ENCODE data around the gene GPR33. TPM values are rescaled to one million over a fixed set of nuclear protein-coding genes. Genes with fewer than 3 reads are reported as not detected.

The GPR33 gene, protein sequence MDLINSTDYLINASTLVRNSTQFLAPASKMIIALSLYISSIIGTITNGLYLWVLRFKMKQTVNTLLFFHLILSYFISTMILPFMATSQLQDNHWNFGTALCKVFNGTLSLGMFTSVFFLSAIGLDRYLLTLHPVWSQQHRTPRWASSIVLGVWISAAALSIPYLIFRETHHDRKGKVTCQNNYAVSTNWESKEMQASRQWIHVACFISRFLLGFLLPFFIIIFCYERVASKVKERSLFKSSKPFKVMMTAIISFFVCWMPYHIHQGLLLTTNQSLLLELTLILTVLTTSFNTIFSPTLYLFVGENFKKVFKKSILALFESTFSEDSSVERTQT
- not detected in 2 replicates for total RNA-seq (2014; rRNA removed; shearing (Covaris generic); ENCODE audit: low replicate concordance)

DNA sequence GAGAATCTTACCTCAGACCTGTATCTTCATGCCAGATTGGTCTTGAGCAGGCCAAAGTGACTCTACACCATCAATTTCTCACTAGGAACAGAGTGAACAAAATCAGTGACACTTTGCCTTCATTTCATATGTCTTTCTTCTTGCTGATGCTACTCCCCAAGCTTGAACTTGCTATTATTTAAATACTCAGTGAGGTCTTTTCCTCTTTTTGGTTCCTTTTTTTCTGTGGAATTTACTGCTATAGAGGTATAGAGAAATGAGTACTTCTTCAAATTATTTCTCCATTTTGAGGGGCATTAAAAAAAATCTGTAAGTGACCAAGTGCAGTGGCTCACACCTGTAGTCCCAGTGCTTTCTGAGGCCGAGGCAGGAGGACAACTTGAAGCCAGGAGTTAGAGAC is at the start of gene GPR33:
TSS of gene GPR33 (minus strand) at position 154 of the 400 bp plus-strand sequence. CDS start 4,074 bp downstream, outside the sequence.
- Histone ChIP-seq H3K4me3 (no peak within 1 kb of the TSS), H3K9me3 (no peaks in the 10 kb centered on the region), H3K27me3 (no peaks in the 10 kb centered on the region), H3K36me3 (no peaks in the 10 kb centered on the region)
- no peak for DNase-seq

DNA sequence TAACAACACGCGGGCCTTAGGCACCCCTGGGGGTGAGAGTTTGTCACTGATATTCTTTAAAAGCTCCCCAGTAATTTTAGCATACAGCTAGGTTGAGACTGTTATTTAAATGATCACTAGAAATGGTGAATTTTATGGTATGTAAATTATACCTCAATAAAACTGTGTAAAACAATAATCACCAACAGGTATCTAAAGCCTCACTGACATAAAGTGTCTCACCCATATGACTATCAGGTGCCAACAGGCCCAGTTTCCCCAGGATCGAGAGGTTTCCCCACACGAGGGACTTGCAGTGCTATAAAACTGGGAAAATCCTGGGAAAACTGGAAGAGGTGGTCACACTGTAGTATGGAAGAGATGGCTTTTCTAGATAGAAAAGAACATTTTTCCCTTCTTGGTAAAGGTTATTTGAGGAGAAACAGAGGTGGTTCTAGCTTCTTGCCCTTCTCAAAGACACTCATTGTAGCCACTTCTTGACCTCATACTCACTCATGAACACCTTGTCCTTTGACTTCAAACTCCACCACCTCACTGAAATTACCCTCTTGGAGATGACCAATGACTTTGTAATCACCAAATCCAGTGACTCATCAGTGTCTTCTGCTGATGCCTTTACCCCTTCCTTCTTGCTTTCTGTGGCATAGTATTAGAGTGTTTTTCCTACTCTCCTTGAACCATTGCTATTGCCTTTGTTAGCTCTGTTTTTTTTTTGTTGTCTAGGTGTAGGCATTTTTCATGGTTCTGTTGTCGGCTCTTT is 48.5 kb upstream of the GPR33 start:
- H3K27me3 ChIP-seq, result no peaks in the 10 kb centered on the region
- H3K36me3 ChIP-seq, result no peaks in the 10 kb centered on the region
- H3K9me3 ChIP-seq, result no peaks in the 10 kb centered on the region
- no peak for DNase-seq
- H3K4me3 ChIP-seq, result no peak overlapping the region

DNA sequence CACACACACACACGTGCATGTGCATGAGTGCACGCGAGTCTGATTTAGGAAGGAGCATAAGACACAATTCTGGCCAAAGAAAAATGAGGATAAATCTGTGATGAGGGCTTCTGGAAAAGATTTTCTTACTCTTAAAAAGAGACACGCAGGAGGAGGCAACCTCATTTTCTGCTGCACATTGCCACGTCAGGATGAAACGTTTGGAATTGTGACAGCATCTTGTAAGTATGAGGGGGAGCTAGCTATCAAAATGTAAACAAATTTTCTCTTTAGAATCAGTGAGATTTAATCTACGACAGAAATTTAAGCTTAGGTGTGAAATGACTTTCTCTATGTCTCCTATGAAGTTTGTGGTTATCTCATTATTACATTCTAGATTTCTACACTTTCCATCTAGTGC is 42.3 kb upstream of the GPR33 start:
- no peaks in the 10 kb centered on the region for H3K9me3 ChIP-seq
- no peaks in the 10 kb centered on the region for H3K27me3 ChIP-seq
- H3K4me3 ChIP-seq, result no peak overlapping the region
- DNase-seq, result no peak
- H3K36me3 ChIP-seq, result no peaks in the 10 kb centered on the region

DNA sequence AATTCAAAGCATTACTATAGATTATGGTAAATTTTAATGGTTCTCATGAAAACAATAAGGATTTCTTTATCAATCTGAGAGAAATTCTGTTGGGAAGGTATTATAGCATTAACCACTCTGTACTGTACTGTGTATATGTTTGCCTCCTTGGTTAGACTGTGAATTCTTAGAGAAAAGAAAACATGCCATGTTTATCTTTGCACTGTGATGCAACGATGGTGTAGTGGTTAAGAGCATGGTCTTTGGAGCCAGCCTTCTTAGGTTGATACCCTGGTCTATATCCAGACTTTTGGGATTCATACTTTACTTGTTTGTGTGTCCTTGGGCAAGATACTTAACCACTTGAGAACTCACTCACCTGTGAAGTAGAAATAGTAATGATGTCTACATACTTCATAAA is 41.2 kb upstream of the GPR33 start:
- no peaks in the 10 kb centered on the region for H3K36me3 ChIP-seq
- no peaks in the 10 kb centered on the region for H3K27me3 ChIP-seq
- H3K4me3 ChIP-seq, result no peak overlapping the region
- no peak for DNase-seq
- no peaks in the 10 kb centered on the region for H3K9me3 ChIP-seq

DNA sequence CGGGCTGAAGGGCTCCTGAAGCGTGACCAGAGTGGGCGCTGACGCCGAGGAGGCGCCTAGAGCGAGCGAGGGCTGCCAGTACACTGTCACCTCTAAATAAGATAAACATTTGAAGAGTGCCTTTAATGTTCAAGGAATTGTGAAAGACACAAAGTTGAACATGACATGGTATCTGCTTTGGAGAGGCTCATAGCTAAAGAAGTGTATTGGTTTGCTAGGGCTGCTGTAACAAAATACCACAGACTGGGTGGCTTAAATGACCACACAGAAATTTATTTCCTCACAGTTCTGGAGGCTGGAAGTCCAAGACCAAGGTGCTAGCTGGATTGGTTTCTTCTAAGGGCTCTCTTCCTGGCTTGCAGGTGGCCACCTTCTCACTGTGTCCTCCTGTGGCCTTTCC is 39.7 kb upstream of the GPR33 start:
- Histone ChIP-seq H3K36me3 (no peaks in the 10 kb centered on the region), H3K4me3 (no peak overlapping the region), H3K27me3 (no peaks in the 10 kb centered on the region), H3K9me3 (no peaks in the 10 kb centered on the region)
- no peak for DNase-seq

DNA sequence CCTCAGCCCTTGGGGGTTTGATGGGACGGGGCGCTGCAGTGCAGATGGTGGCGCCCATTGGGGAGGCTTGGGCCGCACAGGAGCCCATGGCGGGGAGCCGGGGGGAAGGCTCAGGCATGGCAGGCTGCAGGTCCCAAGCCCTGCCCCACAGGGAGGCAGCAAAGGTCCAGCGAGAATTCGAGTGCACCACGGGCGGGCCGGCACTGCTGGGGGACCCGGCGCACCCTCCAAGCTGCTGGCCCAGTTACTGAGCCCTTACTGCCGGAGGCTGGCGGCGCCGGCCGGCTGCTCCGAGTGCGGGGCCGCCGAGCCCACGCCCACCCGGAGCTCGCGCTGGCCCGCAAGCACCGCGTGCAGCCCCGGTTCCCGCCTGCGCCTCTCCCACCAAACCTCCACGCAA is 39.2 kb upstream of the GPR33 start:
- H3K9me3 ChIP-seq, result no peaks in the 10 kb centered on the region
- H3K27me3 ChIP-seq, result no peaks in the 10 kb centered on the region
- H3K4me3 ChIP-seq, result no peak overlapping the region

DNA sequence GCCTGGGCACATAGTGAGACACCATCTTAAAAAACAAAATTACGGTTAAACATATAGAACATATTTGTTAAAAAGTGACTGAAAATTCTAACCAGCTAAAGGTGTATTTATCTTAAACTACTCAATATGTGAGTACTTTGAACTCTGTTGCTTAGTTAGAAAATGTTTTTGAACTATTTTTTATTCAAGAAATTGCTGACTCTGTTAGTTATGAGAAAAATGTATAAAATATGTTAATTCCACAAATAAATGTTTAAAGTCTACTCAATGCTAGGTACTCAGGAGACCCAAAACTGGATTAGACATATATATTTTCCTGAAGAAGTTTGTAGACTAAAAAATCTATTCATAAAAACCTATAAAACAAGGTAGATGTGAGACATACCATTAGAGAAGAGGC is 23.0 kb upstream of the GPR33 start:
- no peaks in the 10 kb centered on the region for H3K27me3 ChIP-seq
- H3K9me3 ChIP-seq, result no peaks in the 10 kb centered on the region
- DNase-seq, result no peak
- no peaks in the 10 kb centered on the region for H3K36me3 ChIP-seq
- H3K4me3 ChIP-seq, result no peak overlapping the region

More for the DNA sequence above, 39.2 kb upstream of the GPR33 start:
- DNase-seq, result no peak
- H3K36me3 ChIP-seq, result no peaks in the 10 kb centered on the region

DNA sequence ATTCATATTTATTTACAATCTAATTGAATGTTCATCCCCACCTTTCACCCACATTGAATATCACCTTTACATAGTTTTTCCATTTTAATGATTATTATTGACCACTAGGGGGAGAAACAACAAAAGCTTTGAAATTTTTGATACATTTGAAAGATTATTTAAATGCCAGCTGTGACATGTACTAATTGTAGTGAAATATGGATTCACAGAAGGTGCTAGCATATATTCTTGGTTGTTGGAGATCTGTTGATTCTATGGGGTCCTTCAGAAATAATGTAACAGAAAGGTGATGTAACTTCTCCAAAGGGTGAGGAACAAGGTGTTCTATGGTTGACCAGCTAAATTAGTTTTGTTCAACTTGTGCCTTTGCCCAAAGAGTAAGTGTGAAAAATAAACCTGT is 22.4 kb upstream of the GPR33 start:
- Histone ChIP-seq H3K27me3 (no peaks in the 10 kb centered on the region), H3K4me3 (no peak overlapping the region), H3K9me3 (no peaks in the 10 kb centered on the region), H3K36me3 (no peaks in the 10 kb centered on the region)
- DNase-seq, result no peak

DNA sequence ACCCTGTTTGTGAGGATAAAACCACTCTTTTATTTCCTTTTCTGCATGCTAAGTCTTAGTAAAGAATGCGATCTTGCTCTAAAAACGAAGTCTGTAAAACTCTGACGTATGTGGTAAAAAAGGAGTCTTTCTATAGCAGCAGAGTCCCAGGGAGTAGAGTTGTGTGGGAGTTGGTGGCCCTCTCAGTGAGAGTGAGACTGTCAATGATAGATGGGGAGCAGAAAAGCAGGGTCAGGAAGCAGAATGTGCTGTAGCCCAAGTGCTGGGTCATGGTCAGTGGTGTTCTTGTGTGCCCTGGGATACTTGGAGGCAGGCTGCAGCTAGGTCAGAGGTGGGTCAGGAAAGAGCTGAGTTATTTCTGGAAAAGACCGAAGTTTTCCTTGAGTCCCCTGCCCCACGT is 20.3 kb upstream of the GPR33 start:
- H3K36me3 ChIP-seq, result no peaks in the 10 kb centered on the region
- no peak for DNase-seq
- no peaks in the 10 kb centered on the region for H3K27me3 ChIP-seq
- no peak overlapping the region for H3K4me3 ChIP-seq
- no peaks in the 10 kb centered on the region for H3K9me3 ChIP-seq

DNA sequence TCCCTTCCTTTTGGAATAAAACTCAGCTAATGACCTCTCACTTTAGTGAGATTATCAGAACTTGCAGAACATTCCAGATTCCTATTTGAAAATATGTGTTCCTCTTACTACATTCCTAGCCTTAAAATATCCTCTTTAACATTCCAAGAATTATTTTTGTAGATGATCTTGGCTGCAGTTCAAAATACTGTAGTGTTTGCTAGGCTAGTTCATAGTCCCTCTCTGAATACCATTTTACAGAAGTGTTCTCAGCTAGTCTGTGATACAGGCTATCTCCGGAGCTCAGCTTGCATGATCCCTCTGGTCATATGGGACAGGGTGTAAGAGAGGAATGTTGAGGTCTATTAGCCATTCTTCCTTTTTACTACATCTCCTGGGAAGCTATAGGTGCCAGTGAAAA is 17.6 kb upstream of the GPR33 start:
- DNase-seq, result no peak
- Histone ChIP-seq H3K27me3 (no peaks in the 10 kb centered on the region), H3K4me3 (no peak overlapping the region), H3K9me3 (no peaks in the 10 kb centered on the region), H3K36me3 (no peaks in the 10 kb centered on the region)

DNA sequence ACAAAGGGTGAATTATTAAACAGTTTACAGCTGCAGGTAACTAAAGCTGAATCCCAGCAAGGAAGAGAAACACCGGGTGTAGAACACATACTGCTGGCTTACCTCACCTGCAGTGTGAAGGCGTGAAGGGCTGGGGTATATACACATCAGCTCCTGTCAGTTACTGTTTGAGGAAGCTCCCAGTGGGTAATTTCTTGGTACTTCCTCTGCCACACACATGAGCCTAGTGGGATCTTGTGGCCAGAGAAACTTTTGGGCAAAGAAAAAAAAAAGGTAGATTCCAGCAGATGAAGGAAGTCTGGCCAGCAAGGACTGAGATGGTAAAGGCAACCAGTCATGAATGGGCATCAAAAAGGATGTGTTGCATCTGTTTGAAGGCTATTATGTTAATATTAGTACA is 14.0 kb upstream of the GPR33 start:
- H3K27me3 ChIP-seq, result no peaks in the 10 kb centered on the region
- no peaks in the 10 kb centered on the region for H3K36me3 ChIP-seq
- no peaks in the 10 kb centered on the region for H3K9me3 ChIP-seq
- no peak overlapping the region for H3K4me3 ChIP-seq
- DNase-seq, result no peak

DNA sequence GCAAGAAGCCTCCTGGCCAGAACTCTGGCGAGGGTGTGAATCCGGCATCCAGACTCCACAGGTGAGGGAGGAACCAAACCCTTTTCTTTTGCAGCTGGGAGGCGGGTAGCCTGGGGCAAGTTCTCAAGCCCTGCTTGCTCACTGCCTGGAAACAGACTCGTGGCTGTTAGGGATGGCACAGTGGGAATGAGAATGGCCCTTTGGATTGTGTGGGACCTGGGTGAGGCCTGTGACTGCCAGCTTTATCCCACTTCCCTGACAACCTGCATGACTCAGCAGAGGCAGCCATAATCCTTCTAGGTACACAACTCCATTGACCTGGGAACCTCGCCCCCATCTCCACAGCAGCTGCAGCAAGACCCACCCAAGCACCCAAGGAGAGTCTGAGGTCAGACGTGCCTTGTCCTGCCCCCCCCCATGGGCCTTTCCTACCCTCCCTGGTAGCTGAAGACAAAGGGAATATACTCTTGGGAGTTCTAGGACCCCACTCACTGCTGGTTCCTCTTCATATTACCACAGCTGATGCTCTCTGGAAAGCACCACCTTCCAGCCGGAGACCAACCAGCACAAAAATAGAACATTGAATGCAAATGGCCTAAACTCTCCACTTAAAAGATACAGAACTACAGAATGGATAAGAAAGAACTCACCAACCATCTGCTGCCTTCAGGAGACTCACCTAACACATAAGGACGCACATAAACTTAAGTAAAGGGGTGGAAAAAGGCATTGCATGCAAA is 5.1 kb upstream of the GPR33 start:
- Histone ChIP-seq H3K27me3 (no peaks in the 10 kb centered on the region), H3K9me3 (no peaks in the 10 kb centered on the region), H3K4me3 (no peak overlapping the region), H3K36me3 (no peaks in the 10 kb centered on the region)
- no peak for DNase-seq

DNA sequence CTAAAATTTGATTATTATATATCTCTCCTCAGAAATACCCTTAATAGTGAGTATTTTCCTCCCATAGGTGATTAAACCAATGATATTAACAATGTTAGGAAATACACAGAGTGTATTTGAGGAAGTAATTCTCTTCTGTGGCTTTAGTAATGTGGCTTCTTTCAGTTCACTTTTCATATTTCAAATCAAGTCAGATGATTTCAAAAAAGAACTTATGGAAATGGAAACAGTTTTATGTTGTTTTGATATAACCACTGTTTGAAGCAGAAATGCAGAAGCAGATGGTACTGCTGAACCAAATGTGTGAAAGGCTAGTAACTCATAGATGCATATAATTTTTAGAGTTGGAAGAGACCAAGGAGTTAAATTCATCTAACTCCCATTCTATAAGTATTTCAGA is 1.9 kb upstream of the GPR33 start:
- Histone ChIP-seq H3K4me3 (no peak overlapping the region), H3K36me3 (no peaks in the 10 kb centered on the region), H3K9me3 (no peaks in the 10 kb centered on the region), H3K27me3 (no peaks in the 10 kb centered on the region)
- no peak for DNase-seq

DNA sequence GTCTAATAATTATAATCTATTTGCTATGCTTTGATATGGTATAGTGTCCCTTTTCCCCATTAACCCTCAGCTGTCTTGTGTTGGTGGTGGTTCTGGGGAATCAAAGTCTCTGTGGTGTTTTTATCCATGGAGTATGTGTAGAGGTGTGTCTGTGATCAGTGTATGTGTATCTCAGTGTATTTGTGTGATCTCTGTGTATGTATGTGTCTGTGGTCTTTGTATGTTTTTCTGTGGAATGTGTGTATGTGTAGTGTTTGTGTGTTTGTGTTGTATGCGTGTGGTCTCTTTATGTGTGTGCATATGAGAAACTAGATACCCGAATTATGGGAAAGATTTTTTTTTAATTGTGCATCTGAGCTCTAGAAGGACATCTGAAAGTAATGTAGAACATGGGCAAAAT is 1.1 kb downstream of the GPR33 start:
- no peaks in the 10 kb centered on the region for H3K36me3 ChIP-seq
- H3K27me3 ChIP-seq, result no peaks in the 10 kb centered on the region
- H3K9me3 ChIP-seq, result no peaks in the 10 kb centered on the region
- no peak overlapping the region for H3K4me3 ChIP-seq
- DNase-seq, result no peak

DNA sequence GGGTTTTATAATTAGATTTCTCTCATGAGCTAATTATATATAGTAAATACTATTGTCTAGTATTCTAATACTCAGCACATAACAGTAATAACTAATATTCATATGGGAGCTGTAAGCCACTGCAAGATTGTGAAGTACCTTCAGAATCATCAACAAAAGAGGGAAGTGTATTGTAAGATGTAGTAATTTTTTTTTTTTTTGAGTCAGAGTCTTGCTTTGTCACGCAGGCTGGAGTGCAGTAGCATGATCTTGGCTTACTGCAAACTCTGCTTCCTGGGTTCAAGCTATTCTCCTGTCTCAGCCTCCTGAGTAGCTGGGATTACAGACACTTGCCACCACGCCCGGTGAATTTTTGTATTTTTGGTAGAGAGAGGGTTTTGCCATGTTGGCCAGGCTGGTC is 3.1 kb downstream of the GPR33 start:
- DNase-seq, result no peak
- no peaks in the 10 kb centered on the region for H3K27me3 ChIP-seq
- H3K4me3 ChIP-seq, result no peak overlapping the region
- no peaks in the 10 kb centered on the region for H3K36me3 ChIP-seq
- no peaks in the 10 kb centered on the region for H3K9me3 ChIP-seq

DNA sequence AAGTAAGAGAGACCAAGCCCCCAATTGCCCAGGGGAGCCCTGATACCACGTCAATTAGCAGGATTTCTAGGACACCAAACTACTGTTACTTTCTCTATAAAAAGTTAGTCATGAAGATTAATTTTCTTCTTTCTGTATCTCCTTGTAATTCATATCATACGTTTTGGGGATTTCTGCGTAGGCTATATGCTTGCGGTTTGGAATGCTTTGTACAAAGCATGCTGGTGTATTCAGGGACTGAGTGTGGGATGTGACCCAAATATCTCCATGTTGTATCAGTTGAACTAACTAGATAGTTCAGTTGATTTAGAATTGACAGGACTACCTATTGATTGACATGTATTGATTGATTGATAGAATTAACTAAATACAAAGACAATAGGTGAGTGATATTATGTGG is 7.7 kb downstream of the GPR33 start:
- no peak overlapping the region for H3K4me3 ChIP-seq
- H3K9me3 ChIP-seq, result no peaks in the 10 kb centered on the region
- DNase-seq, result no peak
- H3K27me3 ChIP-seq, result no peaks in the 10 kb centered on the region
- H3K36me3 ChIP-seq, result no peaks in the 10 kb centered on the region

DNA sequence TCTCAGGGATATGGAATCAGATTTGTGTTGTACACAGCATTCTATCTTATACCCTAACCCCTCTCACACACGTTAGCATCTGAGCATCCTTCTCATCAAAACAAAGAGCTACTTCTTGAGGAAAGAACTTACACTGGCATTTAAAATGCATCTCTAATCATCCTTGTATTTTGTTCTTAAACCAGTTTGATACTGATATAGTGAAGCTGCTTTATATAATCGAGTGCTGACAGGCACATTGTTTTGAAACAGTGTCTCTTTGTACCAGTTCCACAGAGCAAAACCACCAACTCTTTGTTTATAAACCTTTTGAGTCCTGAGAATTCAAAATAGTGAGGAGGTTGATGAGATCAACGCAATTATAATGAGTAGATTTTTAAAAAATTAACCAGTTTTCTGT is 8.8 kb downstream of the GPR33 start:
- no peaks in the 10 kb centered on the region for H3K27me3 ChIP-seq
- no peak for DNase-seq
- H3K9me3 ChIP-seq, result no peaks in the 10 kb centered on the region
- no peak overlapping the region for H3K4me3 ChIP-seq
- no peaks in the 10 kb centered on the region for H3K36me3 ChIP-seq

All from MG63 (cell line).